Stimulated activated CD8-positive, alpha-beta memory T cell treated with anti-CD3 and anti-CD28 coated beads, Interleukin-2, amount 100 ng/mL, for 48 hours (primary cell): ENCODE measurements around the gene TEX13A.
"Not testable (repeated sequence)": the region's sequence is repeated elsewhere in the genome, so short reads cannot be mapped to it uniquely, and the experiment has no call there.

Experiments used
- DNase-seq, 2 donors: peaks; one replicate each; pipeline ENCODE4 v3.0.0-alpha.2; 2020; ENCODE audit warnings: low read depth in 2 of 2

Gene TEX13A

GRCh38 chrX:105220636-105221035 is at the start of gene TEX13A:
TEX13A (minus strand) TSS chrX:105220694; CDS start chrX:105220397, 297 bp downstream.
- DNase-seq = no peak

GRCh38 chrX:105269386-105269785 is 48.9 kb upstream of the TEX13A start:
- no peak for DNase-seq

- DNase-seq = no peak
Measured at GRCh38 chrX:105267167-105267566, 46.7 kb upstream of the TEX13A start.

- DNase-seq = no peak
Measured at GRCh38 chrX:105266456-105266855, 46.0 kb upstream of the TEX13A start.

- no peak for DNase-seq
Measured at GRCh38 chrX:105265093-105265492, 44.6 kb upstream of the TEX13A start.

GRCh38 chrX:105263801-105264200 is 43.3 kb upstream of the TEX13A start:
- DNase-seq = no peak

GRCh38 chrX:105263171-105263570 is 42.7 kb upstream of the TEX13A start:
- DNase-seq = no peak

GRCh38 chrX:105260291-105261043 is 40.0 kb upstream of the TEX13A start:
- DNase-seq = no peak

GRCh38 chrX:105241056-105241455 is 20.6 kb upstream of the TEX13A start:
- DNase-seq = no peak

- DNase-seq = not testable (repeated sequence)
Measured at GRCh38 chrX:105237407-105237806, 16.9 kb upstream of the TEX13A start.

- DNase-seq = no peak
Measured at GRCh38 chrX:105229146-105229545, 8.7 kb upstream of the TEX13A start.

- no peak for DNase-seq
Measured at GRCh38 chrX:105228602-105229001, 8.1 kb upstream of the TEX13A start.

- no peak for DNase-seq
Measured at GRCh38 chrX:105226499-105226898, 6.0 kb upstream of the TEX13A start.

- DNase-seq = no peak
Measured at GRCh38 chrX:105221374-105221773, 880 bp upstream of the TEX13A start.

GRCh38 chrX:105219454-105220401 is 766 bp downstream of the TEX13A start:
- DNase-seq = no peak

GRCh38 chrX:105211066-105211575 is 9.4 kb downstream of the TEX13A start:
- DNase-seq = no peak

- DNase-seq = no peak
Measured at GRCh38 chrX:105210258-105210657, 10.2 kb downstream of the TEX13A start.

GRCh38 chrX:105209406-105209805 is 11.1 kb downstream of the TEX13A start:
- DNase-seq = no peak

- no peak for DNase-seq
Measured at GRCh38 chrX:105191878-105192277, 28.6 kb downstream of the TEX13A start.

GRCh38 chrX:105190252-105190853 is 30.1 kb downstream of the TEX13A start:
- DNase-seq = no peak

- no peak for DNase-seq
Measured at GRCh38 chrX:105189093-105189492, 31.4 kb downstream of the TEX13A start.

GRCh38 chrX:105179644-105180043 is 40.9 kb downstream of the TEX13A start:
- DNase-seq = no peak
